Subcutaneous abdominal adipose tissue (tissue), 5 donors: ENCODE data around the gene NKTR.

ENCODE experiments used
- H3K27ac ChIP-seq: one replicate; pipeline ENCODE4 v1.7.0; 2013; ENCODE audit warnings: low read depth, mild to moderate bottlenecking, inconsistent platforms, low read length, moderate library complexity
- H3K27me3 ChIP-seq, 5 donors: one replicate each; pipeline ENCODE4 v1.7.0; 2013; ENCODE audit warnings: low read length in 5 of 5, inconsistent platforms in 1 of 5; ENCODE audit not compliant: control insufficient read depth in 5 of 5, insufficient read depth in 4 of 5
- H3K36me3 ChIP-seq, 5 donors: one replicate each; pipeline ENCODE4 v1.7.0; 2013; ENCODE audit warnings: low read length in 5 of 5; ENCODE audit not compliant: control insufficient read depth in 5 of 5, insufficient read depth in 5 of 5
- H3K4me1 ChIP-seq, 5 donors: one replicate each; pipeline ENCODE4 v1.7.0; 2013; ENCODE audit warnings: low read length in 5 of 5, mild to moderate bottlenecking in 3 of 5, moderate library complexity in 1 of 5; ENCODE audit not compliant: control insufficient read depth in 5 of 5, insufficient read depth in 5 of 5
- H3K4me3 ChIP-seq, 5 donors: one replicate each; pipeline ENCODE4 v1.7.0; 2013; ENCODE audit warnings: low read length in 5 of 5, low read depth in 1 of 5
- H3K9ac ChIP-seq, 5 donors: one replicate each; pipeline ENCODE4 v1.7.0; 2013; ENCODE audit warnings: low read length in 5 of 5, mild to moderate bottlenecking in 4 of 5, moderate library complexity in 3 of 5
- H3K9me3 ChIP-seq, 5 donors: one replicate each; pipeline ENCODE4 v1.7.0; 2013; ENCODE audit warnings: low read length in 5 of 5; ENCODE audit not compliant: control insufficient read depth in 5 of 5
- donor health status: healthy.
- donor health status: healthy.
- donor health status: healthy.
- donor health status: healthy.
- donor health status: healthy.

NKTR gene

GRCh38 chr3:42640771-42641370 lies 40.4 kb downstream of the NKTR start:
- Histone ChIP-seq H3K4me3 (no peak overlapping the region), H3K27me3 (no peaks in the 10 kb centered on the region), H3K4me1 (peaks cover 0 to 7% (median 0%) of the 10 kb centered on the region in 5 donors), H3K36me3 (peaks cover 57 to 92% (median 83%) of the 10 kb centered on the region in 5 donors), H3K9ac (no peak overlapping the region), H3K27ac (no peak overlapping the region), H3K9me3 (no peaks in the 10 kb centered on the region)

DNA sequence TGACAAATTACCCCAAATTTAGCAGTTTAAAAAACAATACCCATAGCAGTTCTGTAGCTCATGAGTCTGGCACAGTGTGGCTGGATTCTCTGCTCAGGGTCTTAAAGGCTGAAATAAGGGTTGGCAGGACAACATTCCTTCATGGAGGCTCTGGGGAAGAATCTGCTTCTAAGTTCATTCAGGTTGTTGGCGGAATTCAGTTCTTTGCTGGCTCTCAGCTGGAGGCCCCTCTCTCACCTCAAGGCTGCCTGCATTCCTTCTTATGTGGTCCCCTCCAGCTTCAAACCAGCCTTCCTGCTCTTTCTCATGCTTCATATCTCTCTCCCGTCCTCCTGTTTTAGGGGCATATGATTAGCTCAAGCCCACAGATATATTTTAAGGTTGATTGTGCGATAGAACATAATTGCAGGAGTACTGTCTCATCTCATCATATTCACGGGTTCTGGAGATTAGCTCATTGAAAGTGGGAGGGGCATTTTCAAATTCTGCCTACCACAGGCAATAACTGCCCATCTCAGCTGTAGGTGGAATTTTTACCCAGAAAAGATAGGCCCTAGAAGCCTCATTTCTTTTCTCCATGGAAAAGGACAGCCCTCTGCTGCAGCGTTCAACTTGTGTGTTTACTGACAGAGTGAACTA lies 47.5 kb downstream of the NKTR start:
- H3K9me3 ChIP-seq: no peaks in the 10 kb centered on the region
- H3K4me3 ChIP-seq: no peak overlapping the region
- no peak overlapping the region for H3K27ac ChIP-seq
- peaks cover 0 to 17% (median 16%) of the 10 kb centered on the region in 5 donors for H3K4me1 ChIP-seq
- peaks cover 26 to 75% (median 55%) of the 10 kb centered on the region in 5 donors for H3K36me3 ChIP-seq
- no peaks in the 10 kb centered on the region for H3K27me3 ChIP-seq
- no peak overlapping the region for H3K9ac ChIP-seq

DNA sequence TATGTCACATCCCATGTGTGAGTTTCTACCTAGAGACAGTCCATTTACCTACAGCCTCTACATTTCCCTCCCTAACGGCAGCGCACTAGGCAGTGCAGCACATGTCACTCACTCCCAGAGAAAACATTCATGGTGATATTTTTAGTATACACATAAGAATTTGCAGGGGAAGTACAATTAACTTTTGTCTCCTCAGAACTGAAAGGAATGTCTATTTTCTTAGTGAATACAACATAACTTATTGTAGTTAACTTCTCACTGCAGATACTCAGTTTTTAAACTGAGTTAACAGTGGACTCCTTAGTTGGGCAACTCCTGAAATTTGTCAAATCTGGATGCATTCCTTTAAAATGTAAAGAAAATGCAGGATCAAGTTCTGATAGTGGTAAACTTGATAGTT lies 48.5 kb downstream of the NKTR start:
- Histone ChIP-seq H3K4me3 (no peak overlapping the region), H3K36me3 (peaks cover 19 to 64% (median 44%) of the 10 kb centered on the region in 5 donors), H3K9ac (no peak overlapping the region), H3K27ac (no peak overlapping the region), H3K27me3 (no peaks in the 10 kb centered on the region), H3K9me3 (no peaks in the 10 kb centered on the region), H3K4me1 (peaks cover 3 to 28% (median 26%) of the 10 kb centered on the region in 5 donors)

DNA sequence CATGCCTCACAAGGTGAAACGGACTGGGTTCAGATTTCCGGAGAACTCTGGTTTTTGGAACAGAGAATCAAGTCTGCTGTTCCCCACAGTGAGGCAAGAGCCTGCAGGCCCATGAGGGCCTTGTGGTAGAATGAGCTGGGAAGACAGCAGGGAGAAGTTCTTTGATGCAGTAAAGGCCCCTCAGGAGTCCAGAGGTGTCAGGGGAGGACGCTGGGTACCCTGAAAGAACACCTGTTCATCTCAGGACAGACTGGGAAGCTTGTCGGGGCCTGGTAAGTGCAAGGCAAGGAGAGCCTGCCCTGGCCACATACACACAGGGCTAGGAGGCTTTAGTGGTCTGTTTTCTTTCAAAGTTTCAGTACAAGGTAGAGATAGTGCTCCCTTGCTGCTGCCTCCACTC lies 49.3 kb downstream of the NKTR start:
- H3K9me3 ChIP-seq: no peaks in the 10 kb centered on the region
- peaks cover 3 to 30% (median 27%) of the 10 kb centered on the region in 5 donors for H3K4me1 ChIP-seq
- no peak overlapping the region for H3K4me3 ChIP-seq
- H3K27ac ChIP-seq: no peak overlapping the region
- no peaks in the 10 kb centered on the region for H3K27me3 ChIP-seq
- no peak overlapping the region for H3K9ac ChIP-seq
- peaks cover 15 to 56% (median 36%) of the 10 kb centered on the region in 5 donors for H3K36me3 ChIP-seq

DNA sequence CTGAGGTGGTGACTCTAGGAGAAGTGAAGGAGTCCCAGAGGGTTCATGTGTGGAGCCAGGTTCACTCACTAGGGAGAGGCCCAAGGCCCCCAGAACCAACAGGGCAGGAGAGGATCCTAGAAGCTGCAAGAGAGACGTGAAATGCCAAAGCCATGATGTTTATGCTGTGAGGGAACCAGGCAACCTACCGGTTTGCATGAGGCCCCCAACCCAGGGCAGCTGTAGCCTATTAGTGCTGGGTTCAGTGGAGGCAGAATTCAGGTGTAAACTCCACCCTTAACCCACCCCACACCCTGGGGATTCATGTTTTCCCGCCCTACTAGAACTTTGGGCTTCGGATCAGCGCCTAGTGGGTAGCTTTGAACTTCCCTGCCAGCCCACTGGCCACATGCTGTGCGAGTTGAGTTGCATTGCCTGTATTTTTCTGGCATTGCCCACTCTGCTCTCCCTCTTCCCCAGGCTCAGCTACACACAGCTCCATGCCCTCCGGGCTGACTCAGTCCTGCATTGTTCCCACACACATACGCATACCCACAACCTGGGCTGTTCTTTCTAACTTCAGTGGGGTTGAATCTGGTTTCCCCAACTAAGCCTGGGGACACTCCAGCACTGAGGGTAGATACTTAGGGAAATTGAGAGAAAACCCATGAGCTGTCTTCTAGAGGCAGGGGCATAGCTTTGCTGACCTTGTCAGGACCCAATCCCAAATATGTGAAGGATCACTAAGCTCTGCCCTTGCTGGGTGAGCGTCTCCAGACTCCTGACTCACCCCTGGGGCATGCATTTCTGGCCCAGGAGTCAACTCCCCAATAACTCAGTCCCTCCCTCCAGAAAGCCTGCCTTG lies 51.0 kb downstream of the NKTR start:
- Histone ChIP-seq H3K27ac (peak overlapping the region; percentile 6), H3K9me3 (no peaks in the 10 kb centered on the region), H3K27me3 (no peaks in the 10 kb centered on the region), H3K36me3 (peaks cover 10 to 39% (median 20%) of the 10 kb centered on the region in 5 donors), H3K4me1 (peaks cover 6 to 46% (median 42%) of the 10 kb centered on the region in 5 donors), H3K4me3 (peak overlapping the region in 1 of 5 donors; percentile 73), H3K9ac (peak overlapping the region in 1 of 5 donors; percentile 86)

GRCh38 chr3:42652251-42652610 lies 51.7 kb downstream of the NKTR start:
- H3K9ac ChIP-seq: peak overlapping the region in 2 of 5 donors; percentile 86 to 88
- H3K27me3 ChIP-seq: no peaks in the 10 kb centered on the region
- no peaks in the 10 kb centered on the region for H3K9me3 ChIP-seq
- no peak overlapping the region for H3K27ac ChIP-seq
- peak overlapping the region in 4 of 5 donors; percentile 72 to 79 (median 75) for H3K4me3 ChIP-seq
- peaks cover 6 to 47% (median 42%) of the 10 kb centered on the region in 5 donors for H3K4me1 ChIP-seq
- peaks cover 8 to 32% (median 14%) of the 10 kb centered on the region in 5 donors for H3K36me3 ChIP-seq

DNA sequence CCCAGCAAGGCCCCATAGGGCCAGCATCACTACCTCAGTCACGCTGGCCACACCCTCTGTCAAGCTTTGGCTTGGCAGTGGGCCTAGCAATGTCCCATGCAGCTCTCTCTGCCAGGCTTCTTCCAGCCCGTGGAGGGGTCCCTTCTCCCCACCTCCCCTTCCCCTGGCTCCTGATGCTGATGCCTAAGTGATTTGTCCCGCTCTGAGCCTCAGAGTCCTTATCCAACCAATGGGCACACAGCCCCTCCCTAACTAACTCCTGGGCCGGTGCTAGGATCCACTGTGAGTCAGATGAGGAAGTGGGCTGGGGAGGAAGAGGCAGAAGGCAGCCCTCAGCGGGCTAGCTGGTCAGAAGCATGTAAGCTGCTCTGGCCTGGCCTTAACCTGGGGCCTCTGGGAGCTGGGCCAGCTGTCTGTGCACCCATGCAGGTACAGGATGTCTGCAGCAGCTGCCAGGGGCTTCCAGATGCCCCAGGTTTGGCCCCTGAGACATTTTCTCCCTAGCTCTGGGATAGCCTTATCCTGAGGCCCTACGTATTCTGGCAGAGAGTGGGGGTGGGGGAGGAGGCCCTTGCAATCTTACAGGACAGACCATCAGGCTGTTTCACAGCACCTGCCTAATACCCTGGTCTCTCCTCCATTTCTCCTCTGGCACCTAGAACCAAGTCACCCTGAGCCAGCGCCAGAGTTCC lies 52.3 kb downstream of the NKTR start:
- Histone ChIP-seq H3K4me3 (peak overlapping the region; percentile 72 to 79 (median 77)), H3K4me1 (peaks cover 6 to 47% (median 42%) of the 10 kb centered on the region in 5 donors)

DNA sequence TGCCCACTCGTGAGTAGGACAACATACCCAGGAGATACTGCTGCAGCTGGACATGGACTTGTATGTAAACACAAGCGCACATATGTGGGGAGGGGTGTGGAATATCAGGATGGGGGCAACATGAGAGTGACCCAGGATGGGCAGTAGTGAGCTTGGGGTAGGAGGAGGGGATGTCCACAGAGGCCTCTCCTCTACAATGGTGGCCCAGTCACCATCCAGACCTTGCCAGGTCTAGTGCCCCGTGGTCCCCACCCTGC lies 52.7 kb downstream of the NKTR start:
- Histone ChIP-seq H3K9me3 (no peaks in the 10 kb centered on the region), H3K4me1 (peaks cover 6 to 47% (median 42%) of the 10 kb centered on the region in 5 donors), H3K4me3 (peak overlapping the region; percentile 72 to 79 (median 77)), H3K27ac (peak overlapping the region; percentile 64), H3K9ac (peak overlapping the region; percentile 17 to 88 (median 76)), H3K36me3 (peaks cover 8 to 27% (median 9%) of the 10 kb centered on the region in 5 donors), H3K27me3 (no peaks in the 10 kb centered on the region)

More for the DNA sequence above, 52.3 kb downstream of the NKTR start:
- H3K36me3 ChIP-seq: peaks cover 8 to 28% (median 9%) of the 10 kb centered on the region in 5 donors
- peak overlapping the region; percentile 64 for H3K27ac ChIP-seq
- H3K9me3 ChIP-seq: no peaks in the 10 kb centered on the region
- no peaks in the 10 kb centered on the region for H3K27me3 ChIP-seq
- peak overlapping the region in 4 of 5 donors; percentile 17 to 88 (median 81) for H3K9ac ChIP-seq

DNA sequence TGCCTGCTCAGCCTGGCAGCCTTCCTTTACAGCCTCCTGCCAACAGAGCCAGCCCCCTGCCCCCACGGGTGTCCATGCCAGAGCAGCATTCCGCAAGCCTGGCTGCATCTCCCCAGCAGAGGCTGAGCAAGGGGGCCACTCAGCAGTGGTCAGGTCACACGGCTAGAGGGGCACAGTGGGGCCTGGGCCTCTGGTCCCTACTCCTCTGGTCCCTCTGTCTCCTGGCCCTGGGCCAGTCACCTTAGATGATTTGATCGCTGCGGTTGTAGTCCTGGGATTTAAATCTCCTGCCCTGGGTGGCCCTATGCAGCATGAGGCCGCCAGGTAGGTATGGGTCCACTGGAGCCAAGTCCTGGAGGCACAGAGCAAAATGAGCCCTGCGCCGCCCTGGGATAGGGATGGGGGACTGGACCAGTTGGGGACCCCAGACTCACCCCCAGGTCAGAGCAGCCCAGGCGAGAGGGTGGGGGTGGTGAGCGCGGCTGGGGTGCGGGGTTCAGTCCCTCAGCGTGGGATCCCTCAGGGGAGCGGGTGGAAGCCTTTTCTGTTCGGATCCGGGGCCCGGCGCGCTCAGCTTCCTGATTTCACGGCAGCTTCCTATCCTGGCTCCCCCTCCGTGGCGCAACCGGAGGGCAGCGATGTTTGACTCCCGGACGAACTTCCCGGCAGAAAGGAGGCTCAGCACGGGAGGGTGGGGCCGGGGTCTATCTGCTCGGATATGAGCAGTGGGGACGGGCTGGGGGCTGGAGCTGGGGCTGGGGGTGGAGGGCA lies 53.3 kb downstream of the NKTR start, which contains the start of gene ZBTB47:
Gene ZBTB47 (plus strand): TSS at position 138 of the 771 bp plus-strand sequence. CDS start 4,659 bp downstream, outside the sequence.
- peak within 1 kb of the TSS; percentile 72 to 79 (median 77) for H3K4me3 ChIP-seq
- peaks cover 5 to 30% (median 13%) of the 10 kb centered on the region in 5 donors for H3K36me3 ChIP-seq
- H3K4me1 ChIP-seq: peaks cover 6 to 47% (median 42%) of the 10 kb centered on the region in 5 donors
- peak within 1 kb of the TSS; percentile 17 to 88 (median 87) for H3K9ac ChIP-seq
- peak within 1 kb of the TSS; percentile 83 for H3K27ac ChIP-seq
- no peaks in the 10 kb centered on the region for H3K9me3 ChIP-seq
- no peaks in the 10 kb centered on the region for H3K27me3 ChIP-seq
